HG03039 (cell line): Measurements from ENCODE around the gene C1S.
"Not testable (repeated sequence)": the region's sequence is repeated elsewhere in the genome, so short reads cannot be mapped to it uniquely, and the experiment has no call there.

Experiments used
- ATAC-seq: cut with Tn5 transposase; IDR thresholded peaks from one replicate; pipeline ENCODE4 v1.9.1; 2021; ENCODE audit warnings: mild to moderate bottlenecking, moderate library complexity; ENCODE audit not compliant: unreplicated experiment

The C1S gene

DNA sequence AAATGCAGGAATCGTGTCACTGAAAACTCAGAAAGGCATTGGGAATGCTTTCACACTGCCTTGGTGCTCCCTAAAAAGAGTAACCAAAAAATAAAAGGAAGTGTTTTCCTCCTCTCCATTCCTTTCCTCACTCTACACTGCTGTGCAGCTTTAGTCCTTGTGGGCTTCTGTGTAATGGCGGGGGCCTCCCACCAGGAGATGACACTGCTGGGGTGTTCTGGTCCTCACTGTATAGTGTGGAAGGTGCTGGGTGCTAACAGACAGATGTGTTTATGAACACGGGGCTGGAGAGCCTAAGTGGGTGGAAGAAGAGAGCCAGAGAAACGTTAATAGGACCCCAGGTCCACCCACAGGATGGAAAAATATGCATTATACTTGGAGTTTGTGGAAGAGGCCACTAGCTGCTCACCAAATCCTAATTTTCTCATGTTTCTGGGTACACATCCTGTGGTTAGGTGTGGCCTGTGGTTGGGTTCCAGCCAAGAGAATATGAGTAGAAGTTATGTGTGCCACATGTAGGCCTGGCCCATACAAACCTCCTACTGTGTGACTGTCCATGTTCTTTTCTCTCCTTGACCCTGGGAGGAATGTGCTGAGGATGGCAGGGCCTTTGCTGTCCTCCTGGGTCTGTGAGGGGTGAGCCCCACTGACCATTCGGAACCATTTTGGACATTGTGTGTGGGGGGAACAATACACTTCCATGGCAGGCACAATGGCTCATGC, 14.0 kb upstream of the C1S start:
- ATAC-seq = no peak

DNA sequence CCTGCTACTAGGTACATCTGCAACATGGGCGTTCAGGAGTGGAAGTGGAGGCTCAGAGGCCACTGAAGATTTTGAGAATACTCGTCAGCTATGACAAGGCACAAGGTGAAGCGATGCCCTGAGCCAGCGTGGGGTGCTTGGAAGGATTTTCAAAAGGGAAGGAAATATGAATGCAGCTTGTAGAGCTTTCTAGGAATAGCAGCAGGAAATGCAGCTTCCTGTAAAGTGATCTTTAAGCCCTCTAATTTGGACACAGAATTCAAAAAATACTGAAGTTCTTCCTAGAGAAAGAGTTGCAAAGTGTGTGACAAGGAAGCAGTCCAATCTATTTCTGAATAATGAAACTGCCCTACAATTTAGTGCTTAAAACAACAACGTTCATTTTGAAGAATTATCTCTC, 13.2 kb upstream of the C1S start:
- ATAC-seq = no peak

DNA sequence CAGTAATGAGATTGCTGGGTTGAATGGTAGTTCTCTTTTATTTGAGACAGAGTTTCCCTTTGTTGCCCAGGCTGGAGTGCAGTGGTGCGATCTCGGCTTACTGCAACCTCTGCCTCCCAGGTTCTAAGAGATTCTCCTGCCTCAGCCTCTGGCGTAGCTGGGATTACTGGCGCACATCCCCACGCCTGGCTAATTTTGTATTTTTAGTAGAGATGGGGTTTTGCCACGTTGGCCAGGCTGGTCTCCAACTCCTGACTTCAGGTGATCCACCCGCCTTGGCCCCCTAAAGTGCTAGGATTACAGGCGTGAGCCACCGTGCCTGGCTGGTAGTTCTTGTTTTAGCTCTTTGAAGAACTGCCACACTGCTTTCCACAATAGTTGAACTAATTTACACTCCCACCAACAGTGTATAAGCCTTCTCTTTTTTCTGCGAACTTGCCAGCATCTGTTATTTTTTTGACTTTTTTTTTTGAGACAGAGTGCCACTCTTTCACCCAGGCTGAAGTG, 11.0 kb upstream of the C1S start:
- not testable (repeated sequence) for ATAC-seq

DNA sequence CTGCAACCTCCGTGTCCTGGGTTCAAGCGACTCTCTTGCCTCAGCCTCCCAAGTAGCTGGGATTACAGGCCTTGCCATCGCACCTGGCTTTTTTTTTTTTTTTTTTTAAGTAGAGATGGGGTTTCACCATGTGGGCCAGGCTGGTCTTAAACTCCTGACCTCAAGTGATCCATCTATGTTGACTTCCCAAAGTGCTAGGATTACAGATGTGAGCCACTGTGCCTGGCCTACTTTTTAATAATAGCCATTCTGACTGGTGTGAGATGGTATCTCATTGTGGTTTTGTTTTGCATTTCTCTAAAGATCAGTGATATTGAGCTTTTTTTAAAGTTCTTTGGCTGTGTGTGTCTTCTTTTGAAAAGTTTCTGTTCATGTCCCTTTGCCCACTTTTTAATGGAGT, 10.5 kb upstream of the C1S start:
- not testable (repeated sequence) for ATAC-seq

DNA sequence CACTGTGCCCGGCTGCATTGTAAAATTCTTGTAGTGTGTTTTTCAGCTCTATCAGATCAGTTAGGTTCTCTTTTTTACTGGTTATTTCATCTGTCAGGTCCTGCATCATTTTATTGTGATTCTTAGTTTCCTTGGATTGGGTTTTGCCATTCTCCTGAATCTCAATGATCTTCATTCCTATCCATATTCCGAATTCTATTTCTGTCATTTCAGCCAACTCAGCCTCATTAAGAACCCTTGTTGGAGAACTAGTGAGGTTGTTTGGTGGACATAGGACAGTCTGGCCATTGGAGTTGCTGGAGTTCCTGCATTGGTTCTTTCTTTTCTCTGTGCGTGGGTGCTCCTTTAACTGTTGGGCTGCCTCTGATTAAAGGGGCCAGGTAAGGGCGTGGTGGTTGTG, 5.6 kb upstream of the C1S start:
- ATAC-seq = no peak

DNA sequence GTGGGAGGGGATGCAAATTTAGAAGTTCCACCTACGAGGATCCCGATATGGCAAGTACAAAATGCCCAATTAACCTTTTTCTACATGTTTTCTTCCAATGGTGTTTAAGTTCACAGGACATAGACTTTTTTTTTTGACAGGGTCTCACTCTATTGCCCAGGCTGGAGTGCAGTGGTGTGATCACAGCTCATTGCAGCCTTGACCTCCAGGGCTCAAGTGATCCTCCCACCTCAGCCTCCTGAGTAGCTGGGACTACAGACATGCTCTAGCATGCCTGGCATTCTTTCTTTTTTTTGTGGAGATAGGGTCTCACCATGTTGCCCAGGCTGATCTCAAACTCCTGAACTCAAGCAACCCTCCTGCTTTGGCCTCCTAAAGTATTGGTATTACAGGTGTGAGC, 4.8 kb upstream of the C1S start:
- ATAC-seq = not testable (repeated sequence)

DNA sequence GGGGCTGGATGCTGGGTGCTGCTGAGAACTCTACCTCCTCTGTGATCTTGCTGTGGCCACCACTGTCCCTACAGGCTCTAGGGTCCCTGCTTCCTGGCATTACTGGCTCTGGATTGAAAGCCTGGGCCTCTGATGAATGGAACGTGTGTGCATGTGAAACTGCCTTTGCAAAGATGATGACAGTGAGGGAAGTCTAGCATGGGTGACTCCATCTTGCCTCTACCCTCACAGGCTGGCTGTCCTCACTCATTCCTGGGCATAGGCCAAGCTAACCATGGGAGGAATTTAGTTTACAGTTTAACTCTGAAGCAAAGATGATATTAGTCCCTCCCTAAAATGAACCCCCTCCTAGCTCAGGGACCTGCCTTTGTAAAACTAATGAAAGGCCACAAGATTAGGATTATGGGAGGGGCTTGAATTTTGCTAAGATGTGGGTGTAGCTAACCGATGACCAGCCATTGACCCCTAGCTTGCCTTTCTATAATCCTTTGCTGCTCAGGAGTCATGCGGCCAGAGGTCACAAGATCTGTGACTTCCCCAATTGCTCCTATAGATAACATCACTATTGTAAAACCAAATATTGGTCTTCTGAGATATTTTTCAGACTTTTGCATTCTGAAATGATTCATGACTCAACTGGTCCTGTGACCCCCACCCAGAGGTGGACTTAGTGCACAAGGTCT, 2.2 kb upstream of the C1S start:
- no peak for ATAC-seq

DNA sequence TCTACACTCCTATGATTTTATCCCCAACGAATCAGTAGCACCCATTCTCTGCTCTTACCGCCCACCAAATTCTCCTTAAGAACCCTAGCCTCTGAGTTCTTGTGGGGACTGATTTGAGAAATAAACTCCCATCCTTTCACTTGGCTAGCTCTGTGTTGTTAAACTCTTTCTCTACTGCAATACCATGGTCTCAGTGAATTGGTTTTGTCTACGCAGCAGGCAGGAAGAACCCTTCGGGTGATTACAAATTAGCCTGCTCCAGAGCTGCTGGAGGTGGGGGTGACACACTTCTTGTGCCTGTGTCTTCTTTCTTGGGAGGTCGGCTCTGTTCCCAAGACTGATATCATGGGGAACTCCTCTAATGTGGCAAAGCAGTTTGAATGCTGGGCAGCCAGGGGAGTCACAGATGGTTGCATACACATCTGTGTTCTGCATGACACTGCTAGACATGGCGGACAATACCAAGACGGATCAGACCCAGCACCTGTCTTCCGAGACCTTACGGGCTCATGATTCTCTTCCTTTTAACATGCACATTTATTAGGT, 1.6 kb upstream of the C1S start:
- ATAC-seq = no peak

DNA sequence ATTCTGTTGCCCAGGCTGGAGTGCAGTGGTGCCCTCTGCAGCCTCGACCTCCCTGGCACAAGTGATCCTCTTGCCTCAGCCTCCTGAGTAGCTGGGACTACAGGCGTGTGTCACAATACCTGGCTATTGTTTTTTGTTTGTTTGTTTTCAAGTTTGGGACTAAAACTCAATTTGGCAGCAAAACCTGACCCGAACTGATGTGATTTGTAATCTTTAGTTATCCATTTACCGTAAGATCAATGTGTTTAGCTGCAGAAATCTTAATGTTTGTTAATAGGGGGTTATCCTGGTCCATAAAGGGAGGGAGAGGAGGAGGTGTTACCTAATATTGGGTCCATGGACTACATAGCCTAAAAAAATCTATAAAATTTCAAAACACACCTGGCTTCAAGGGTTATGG, 738 bp upstream of the C1S start:
- no peak for ATAC-seq

DNA sequence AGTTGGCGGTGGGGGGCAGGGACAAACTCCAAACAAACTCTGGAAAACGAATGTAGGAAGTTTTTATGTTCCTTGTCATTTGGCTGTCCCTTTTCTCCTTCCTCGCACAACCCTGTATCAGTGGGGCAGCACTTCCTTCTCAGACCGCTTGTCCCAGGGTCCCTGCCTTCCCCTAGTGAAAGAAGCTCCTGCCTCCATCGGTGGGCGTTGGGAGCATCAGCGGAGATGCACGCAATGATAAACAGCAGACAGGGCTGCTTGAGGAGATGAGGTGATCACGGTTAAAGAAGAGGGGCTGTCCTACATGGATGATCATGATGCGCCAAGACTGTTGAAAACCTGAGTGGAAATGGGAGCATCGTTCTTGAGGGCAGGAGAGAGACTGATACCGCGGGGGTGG, 620 bp downstream of the C1S start:
- ATAC-seq = no peak

DNA sequence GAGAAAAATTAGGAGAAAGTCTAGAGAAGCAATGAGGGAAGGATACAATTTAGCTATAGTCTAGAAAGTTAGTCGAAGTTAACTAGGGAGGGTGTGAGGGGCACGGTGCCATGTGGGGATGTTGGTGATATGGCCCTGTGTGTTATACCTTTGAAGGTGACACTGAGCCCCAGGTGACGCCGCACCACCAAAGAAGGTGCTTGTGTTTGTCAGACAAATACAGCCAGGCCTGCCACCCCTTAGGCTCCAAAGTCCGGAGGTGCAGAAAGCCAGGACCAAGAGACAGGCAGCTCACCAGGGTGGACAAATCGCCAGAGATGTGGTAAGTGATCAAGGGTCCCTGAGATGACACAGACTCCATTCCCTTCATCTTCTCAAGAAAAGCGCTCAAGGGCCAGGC, 1.1 kb downstream of the C1S start:
- no peak for ATAC-seq

DNA sequence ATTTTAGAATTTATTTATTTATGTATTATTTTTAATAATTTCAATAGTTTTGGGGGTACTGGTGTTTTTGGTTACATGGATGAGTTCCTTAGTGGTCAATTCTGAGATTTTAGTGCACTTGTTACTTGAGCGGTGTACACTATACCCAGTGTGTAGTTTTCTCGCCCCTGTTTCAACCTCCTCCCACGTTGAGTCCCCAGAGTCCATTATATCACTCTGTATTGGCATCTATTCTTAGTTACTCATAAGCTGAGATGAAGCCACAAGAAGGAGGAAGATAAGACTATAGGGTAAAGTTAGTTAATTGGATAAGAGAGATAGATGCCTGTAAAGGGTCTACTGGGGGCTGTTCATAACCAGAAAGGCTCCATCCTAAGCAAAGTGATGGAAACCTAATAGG, 4.0 kb downstream of the C1S start:
- ATAC-seq = no peak

DNA sequence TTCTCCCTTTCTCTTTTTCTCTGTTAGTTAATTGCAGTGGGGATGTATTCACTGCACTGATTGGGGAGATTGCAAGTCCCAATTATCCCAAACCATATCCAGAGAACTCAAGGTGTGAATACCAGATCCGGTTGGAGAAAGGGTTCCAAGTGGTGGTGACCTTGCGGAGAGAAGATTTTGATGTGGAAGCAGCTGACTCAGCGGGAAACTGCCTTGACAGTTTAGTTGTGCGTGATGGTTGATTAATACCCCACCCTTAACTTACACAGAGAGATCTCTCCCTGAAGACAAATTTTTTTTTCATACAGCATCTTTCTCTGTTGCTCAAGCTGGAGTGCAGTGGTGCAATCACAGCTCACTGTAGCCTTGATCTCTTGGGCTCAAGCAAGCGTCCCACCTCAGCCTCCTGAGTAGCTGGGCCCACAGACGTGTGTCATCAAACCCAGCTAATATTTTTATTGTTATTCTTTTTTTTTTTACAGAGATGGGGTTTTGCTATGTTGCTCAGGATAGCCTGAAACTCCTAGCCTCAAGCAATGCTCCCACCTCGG, 4.6 kb downstream of the C1S start:
- no peak for ATAC-seq

DNA sequence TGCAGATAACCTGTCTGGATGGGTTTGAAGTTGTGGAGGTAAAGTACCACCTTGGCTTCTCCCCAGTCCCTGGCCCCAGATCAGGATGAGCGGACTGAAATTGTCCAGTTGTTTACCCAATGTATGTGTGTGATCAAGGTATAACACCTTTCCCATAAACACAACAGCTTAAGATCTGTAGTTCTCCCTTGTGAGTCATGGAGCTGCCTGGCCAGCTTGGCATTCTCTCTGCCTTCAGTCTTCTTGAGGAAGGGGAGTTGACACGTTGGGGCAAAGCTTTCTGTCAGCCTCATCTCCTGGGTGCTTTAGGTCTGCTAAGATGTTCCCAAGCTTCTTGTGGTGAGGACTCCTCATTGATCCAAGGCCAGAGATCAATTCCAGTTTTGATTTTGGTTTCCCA, 6.1 kb downstream of the C1S start:
- ATAC-seq = no peak

DNA sequence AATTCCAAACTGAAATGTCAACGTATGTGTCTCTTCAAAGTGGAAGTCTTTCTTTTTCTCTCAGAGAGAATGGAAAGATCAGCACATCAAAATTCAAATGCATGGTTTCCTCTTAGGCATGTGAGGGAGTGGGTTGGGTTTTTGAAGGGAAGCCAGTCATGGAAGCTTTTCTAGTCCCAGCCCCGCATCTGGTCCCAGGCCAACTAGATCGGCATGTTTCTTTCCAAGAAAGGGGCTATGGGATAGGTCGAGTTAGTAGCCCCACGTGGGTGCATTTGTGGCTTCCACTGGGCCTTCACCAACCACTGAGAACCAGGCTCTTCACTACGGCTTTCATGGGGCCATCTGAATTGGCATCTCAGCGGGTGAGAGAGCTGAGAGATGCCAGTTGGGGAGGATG, 6.6 kb downstream of the C1S start:
- ATAC-seq = no peak

DNA sequence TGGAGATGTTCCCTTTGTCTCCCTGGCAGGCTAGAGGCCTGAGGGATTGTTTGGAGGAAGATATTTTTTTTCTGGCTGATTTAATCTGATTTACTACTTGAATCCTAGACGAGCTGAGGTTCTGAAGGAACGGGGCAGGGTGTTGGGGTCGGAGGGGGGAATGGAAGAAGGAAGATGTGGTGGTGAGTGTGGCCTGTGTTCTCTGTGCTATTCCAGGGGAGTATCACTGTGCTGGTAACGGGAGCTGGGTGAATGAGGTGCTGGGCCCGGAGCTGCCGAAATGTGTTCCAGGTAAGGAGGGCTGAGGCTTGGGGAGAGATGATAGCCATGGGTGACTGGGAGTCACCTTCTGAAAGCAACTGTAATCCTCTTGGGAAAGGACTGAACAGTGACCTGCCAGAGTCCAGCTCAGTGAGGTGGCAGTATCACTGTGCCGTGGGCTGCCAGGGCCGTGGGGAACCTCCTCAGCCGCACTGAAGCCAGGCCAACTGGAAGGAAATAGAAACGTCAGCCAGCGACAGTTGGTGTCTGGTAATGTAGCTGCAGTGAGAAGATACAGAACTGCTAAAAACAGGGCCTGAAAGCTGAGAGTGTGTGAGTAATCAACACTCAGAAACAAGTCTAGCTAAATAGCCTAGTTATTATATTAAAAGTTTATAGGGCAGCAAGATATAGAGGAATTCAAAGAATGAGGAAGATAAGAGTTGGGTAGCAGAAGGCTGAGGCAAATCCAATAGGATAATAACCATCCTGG, 7.9 kb downstream of the C1S start:
- no peak for ATAC-seq

DNA sequence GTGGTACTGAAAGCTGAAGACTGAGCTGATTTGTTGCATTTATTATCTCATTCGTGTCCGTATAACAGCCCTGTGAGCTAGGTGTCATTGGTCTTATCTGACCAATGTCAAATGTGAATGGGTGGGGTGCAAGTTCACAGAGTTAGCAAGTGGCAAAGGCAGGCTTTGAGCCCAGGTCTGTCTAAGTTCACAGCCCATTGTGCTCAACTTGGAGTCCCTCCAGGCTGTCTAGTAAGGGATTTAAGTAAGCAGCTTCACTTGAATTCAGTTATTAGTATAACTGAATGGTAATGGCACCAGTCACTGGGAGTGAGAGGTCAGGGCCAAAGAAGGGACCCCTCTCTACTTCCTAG, 8.5 kb downstream of the C1S start:
- ATAC-seq = no peak

DNA sequence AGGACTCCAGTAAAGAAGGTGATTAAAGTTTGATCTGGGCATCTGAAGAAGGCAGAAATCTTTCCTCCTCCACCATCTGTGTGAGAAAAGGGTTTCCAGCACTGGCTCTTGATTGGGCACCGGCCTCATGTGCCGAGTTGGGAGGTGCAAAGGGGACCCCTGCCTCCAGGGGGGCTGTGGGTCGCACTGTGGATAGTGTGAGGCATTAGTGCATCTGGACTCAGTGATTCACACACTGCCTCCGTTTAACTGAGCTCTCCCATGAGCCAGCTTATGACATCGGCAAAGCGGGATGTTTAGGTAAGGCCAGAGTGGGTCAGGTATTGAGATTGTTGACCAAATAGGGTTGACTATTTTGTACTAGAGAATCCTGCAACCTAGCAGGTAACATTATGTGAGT, 8.9 kb downstream of the C1S start:
- ATAC-seq = no peak

DNA sequence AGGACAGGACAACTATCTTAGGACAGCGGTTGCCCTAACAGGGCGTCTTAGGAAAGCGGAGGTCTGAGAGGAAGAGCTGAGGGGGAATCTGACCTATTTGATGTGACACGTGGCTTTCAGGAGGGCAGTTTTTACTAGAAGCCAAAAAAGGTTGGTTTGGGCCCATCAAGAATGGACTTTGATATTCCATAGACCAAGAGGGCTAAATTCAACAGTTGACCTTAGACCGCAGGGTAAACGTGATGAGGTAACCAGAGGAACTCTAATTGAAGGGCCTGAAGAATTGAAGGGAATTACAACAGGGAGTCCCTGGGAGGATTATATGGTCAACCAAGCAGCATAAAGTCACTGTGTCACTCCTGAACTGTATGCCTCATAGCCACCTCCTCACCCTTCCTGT, 11.5 kb downstream of the C1S start:
- no peak for ATAC-seq

DNA sequence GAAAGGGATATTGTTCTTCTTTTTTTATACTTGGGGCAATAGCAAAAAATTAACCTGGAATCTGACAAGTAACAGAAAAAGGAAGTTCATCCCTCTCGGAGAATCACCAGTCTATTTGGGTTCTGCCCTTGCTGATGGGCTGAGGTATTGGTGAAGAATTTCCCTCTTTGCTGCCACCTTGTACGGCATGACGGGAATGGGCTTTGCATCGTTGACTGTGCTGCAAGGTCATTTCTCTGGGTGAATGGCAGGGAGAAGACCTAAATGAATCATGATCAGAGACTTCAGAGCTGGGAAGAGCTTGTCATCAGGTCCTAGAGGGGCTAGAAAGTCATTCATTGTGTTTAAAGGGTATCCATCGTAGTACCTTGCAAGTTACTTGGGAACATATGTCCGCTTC, 12.0 kb downstream of the C1S start:
- ATAC-seq = no peak

DNA sequence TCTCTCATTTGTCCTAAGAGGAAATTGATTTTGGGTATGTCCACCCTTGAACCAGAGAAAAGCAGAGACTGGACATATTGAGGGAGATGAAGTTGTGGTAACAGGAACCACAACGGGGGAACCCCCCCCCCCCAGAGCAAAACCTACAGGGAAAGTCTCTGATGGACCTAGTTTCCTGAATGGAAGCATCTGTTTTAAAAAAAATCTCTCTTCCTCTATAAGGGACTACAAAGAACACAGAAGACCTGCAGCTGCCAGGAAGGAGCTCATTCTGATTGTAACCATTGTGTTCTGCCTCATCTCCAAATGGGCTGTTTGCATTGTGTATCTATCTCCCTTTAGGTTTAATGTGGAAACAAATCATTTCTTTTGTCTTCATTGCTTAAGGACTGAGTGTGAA, 13.4 kb downstream of the C1S start:
- ATAC-seq = no peak
